Vagina (tissue), 2 donors: ENCODE measurements around the gene ALDH3B1. TPM values are rescaled to one million over a fixed set of nuclear protein-coding genes. Genes with fewer than 3 reads are reported as not detected.

Experiments used
- DNase-seq, 2 donors: peaks; one replicate each; pipeline ENCODE4 v3.0.0-alpha.2; 2017; ENCODE audit errors: extremely low spot score in 2 of 2
- H3K27ac ChIP-seq: fragments of 200-600 bp; sonication (generic); one replicate; pipeline ENCODE4 v1.5.1; 2019
- H3K27me3 ChIP-seq: fragments of 200-600 bp; sonication (generic); one replicate; pipeline ENCODE4 v1.5.1; 2019
- H3K36me3 ChIP-seq, 2 donors: fragments of 200-600 bp; sonication (generic); one replicate each; pipeline ENCODE4 v1.5.1; 2017 to 2019
- H3K4me1 ChIP-seq: fragments of 200-600 bp; sonication (generic); one replicate; pipeline ENCODE4 v1.5.1; 2019
- H3K4me3 ChIP-seq, 2 donors: fragments of 200-600 bp; sonication (generic); 1 replicate in 1 of 2; 2 replicates in 1 of 2; pipeline ENCODE4 v1.5.1; 2016 to 2019
- H3K9me3 ChIP-seq: fragments of 200-600 bp; sonication (generic); one replicate; pipeline ENCODE4 v1.5.1; 2019
- CTCF ChIP-seq, 3 experiments: fragments of 450-650 bp in 2 of 3; fragments of 200-600 bp in 1 of 3; sonication (generic) in 1 of 3; IDR thresholded peaks; one replicate each; pipeline ENCODE4 v1.5.1; 2017 to 2019; ENCODE audit warnings: antibody characterized with exemption in 3 of 3, mild to moderate bottlenecking in 2 of 3, moderate library complexity in 2 of 3
- POLR2A ChIP-seq, 2 donors: fragments of 450-650 bp; IDR thresholded peaks; one replicate each; pipeline ENCODE4 v1.6.1; 2017; ENCODE audit warnings: antibody characterized with exemption in 2 of 2, mild to moderate bottlenecking in 2 of 2, moderate library complexity in 2 of 2
- POLR2AphosphoS5 ChIP-seq, 2 donors: sonication (generic); formaldehyde crosslinking; IDR thresholded peaks; one replicate each; pipeline ENCODE4 v1.9.0; 2017; ENCODE audit warnings: antibody characterized with exemption in 2 of 2, mild to moderate bottlenecking in 2 of 2, low read depth in 1 of 2; ENCODE audit not compliant: insufficient read depth in 1 of 2
- intact Hi-C: fragments of 100-400 bp; cut with DNase I; formaldehyde crosslinking; loops from one replicate; pipeline ENCODE4 v1.15.1; 2023
- microRNA-seq: library from miRNA; unstranded; fragments of <30 nt; microRNA quantifications from one replicate; pipeline ENCODE4, GENCODE V29; 2017; ENCODE audit warnings: borderline number of aligned reads, borderline replicate concordance
- small RNA-seq: library from RNA; depleted of rRNA; stranded (forward); fragments of <200 nt; gene quantifications from one replicate; pipeline ENCODE3, GENCODE V24; 2016
- total RNA-seq: library from RNA; depleted of rRNA; stranded (reverse); fragments of >200 nt; gene quantifications from one replicate; pipeline ENCODE4 v1.2.3, GENCODE V29; 2016

ALDH3B1 gene
- total RNA-seq, 1 donor from 2014 or later: 22.1 TPM

- Histone ChIP-seq H3K27me3 (no peaks in the 10 kb centered on the region), H3K36me3 (peaks cover 0 to 4% of the 10 kb centered on the region in 2 donors), H3K9me3 (no peaks in the 10 kb centered on the region), H3K4me3 (no peak overlapping the region), H3K27ac (no peak overlapping the region), H3K4me1 (no peaks in the 10 kb centered on the region)
- no peak for TF ChIP-seq POLR2AphosphoS5 (IDR thresholded peaks at IDR 0.05; ENCODE audit: insufficient read depth in 1 of 2, low read depth in 1 of 2)
- no peak for TF ChIP-seq POLR2A (IDR thresholded peaks at IDR 0.05)
- peak in 1 of 3 experiments; percentile 23 for TF ChIP-seq CTCF (IDR thresholded peaks at IDR 0.05)
- intact Hi-C loops: no loop called here
- DNase-seq: no peak
Observed at GRCh38 chr11:68076371-68077042, 66.4 kb downstream of the ALDH3B1 start.

- intact Hi-C loops: no loop called here
- H3K27me3 ChIP-seq: no peaks in the 10 kb centered on the region
- no peak for DNase-seq
Observed at GRCh38 chr11:68077617-68078582, 67.8 kb downstream of the ALDH3B1 start.

More at GRCh38 chr11:68077617-68078582, 67.8 kb downstream of the ALDH3B1 start:
- Histone ChIP-seq H3K9me3 (no peaks in the 10 kb centered on the region), H3K4me3 (no peak overlapping the region), H3K36me3 (no peaks in the 10 kb centered on the region), H3K27ac (no peak overlapping the region), H3K4me1 (no peaks in the 10 kb centered on the region)
- no peak for TF ChIP-seq POLR2A (IDR thresholded peaks at IDR 0.05)
- TF ChIP-seq POLR2AphosphoS5 (IDR thresholded peaks at IDR 0.05; ENCODE audit: insufficient read depth in 1 of 2, low read depth in 1 of 2): no peak
- TF ChIP-seq CTCF (IDR thresholded peaks at IDR 0.05): no peak

Small RNA genes within 50 kb of the gene (microRNA-seq; reads per million reads assigned to microRNA genes)
- gene MIR4691: not detected
- gene MIR6753: not detected
- gene MIR7113: not detected

Small RNA genes within 50 kb of the gene (small RNA-seq; reads per million reads assigned to genes)
- gene MIR6753: not detected

Other genes starting within 250 kb of the ALDH3B1 start
- 30.4 TPM for gene UNC93B1, start 6.2 kb upstream of the ALDH3B1 start, total RNA-seq
- gene NDUFS8, start 20.4 kb downstream of the ALDH3B1 start, total RNA-seq: 118 TPM
- 121 TPM for gene TCIRG1, start 28.7 kb downstream of the ALDH3B1 start, total RNA-seq
- gene CHKA, start 111.1 kb downstream of the ALDH3B1 start, total RNA-seq: 18.2 TPM
- 35.4 TPM for gene KMT5B, start 203.0 kb downstream of the ALDH3B1 start, total RNA-seq